GM18870 (cell line): ENCODE measurements around the gene CBR1.

Experiments
- ATAC-seq: cut with Tn5 transposase; IDR thresholded peaks from one replicate; pipeline ENCODE4 v1.9.1; 2021; ENCODE audit warnings: moderate library complexity; ENCODE audit not compliant: unreplicated experiment

CBR1 gene

GRCh38 chr21:36069713-36070583 is at the start of gene CBR1:
Gene CBR1 (plus strand): TSS chr21:36070024. CDS start chr21:36070116, 92 bp downstream.
- peak; percentile 61 for ATAC-seq

- peak; percentile 76 for ATAC-seq
These were observed 48.5 kb upstream of the CBR1 start for GRCh38 chr21:36021251-36021837.

- no peak for ATAC-seq
These were observed 47.3 kb upstream of the CBR1 start for GRCh38 chr21:36022427-36023091.

GRCh38 chr21:36023092-36023480 is 46.7 kb upstream of the CBR1 start:
- no peak for ATAC-seq

GRCh38 chr21:36024782-36025181 is 45.0 kb upstream of the CBR1 start:
- no peak for ATAC-seq

- no peak for ATAC-seq
These were observed 42.5 kb upstream of the CBR1 start for GRCh38 chr21:36027347-36027746.

GRCh38 chr21:36028127-36029069 is 41.4 kb upstream of the CBR1 start:
- peak; percentile 45 for ATAC-seq

GRCh38 chr21:36029309-36029708 is 40.5 kb upstream of the CBR1 start:
- ATAC-seq, result no peak

GRCh38 chr21:36030581-36031189 is 39.1 kb upstream of the CBR1 start:
- ATAC-seq, result no peak

- no peak for ATAC-seq
These were observed 37.0 kb upstream of the CBR1 start for GRCh38 chr21:36032647-36033406.

GRCh38 chr21:36034211-36034913 is 35.5 kb upstream of the CBR1 start:
- ATAC-seq, result no peak

GRCh38 chr21:36035381-36035791 is 34.4 kb upstream of the CBR1 start:
- ATAC-seq, result no peak

GRCh38 chr21:36038701-36039497 is 30.9 kb upstream of the CBR1 start:
- no peak for ATAC-seq

- no peak for ATAC-seq
These were observed 30.0 kb upstream of the CBR1 start for GRCh38 chr21:36039861-36040260.

GRCh38 chr21:36040389-36040788 is 29.4 kb upstream of the CBR1 start:
- no peak for ATAC-seq

GRCh38 chr21:36041910-36042309 is 27.9 kb upstream of the CBR1 start:
- no peak for ATAC-seq

GRCh38 chr21:36044056-36044455 is 25.8 kb upstream of the CBR1 start:
- no peak for ATAC-seq

GRCh38 chr21:36045993-36046392 is 23.8 kb upstream of the CBR1 start:
- no peak for ATAC-seq
